Uterus (tissue), 2 donors: ENCODE data around the gene ABCC2.

Experiments
- CTCF ChIP-seq, 4 experiments: fragments of 200-600 bp in 2 of 4; fragments of 450-650 bp in 2 of 4; sonication (generic) in 2 of 4; IDR thresholded peaks; one replicate each; pipeline ENCODE4 v1.5.1; 2016 to 2019; ENCODE audit warnings: antibody characterized with exemption in 4 of 4, mild to moderate bottlenecking in 2 of 4, moderate library complexity in 1 of 4
- POLR2A ChIP-seq, 2 donors: fragments of 450-650 bp; IDR thresholded peaks; one replicate each; pipeline ENCODE4 v1.6.1; 2016; ENCODE audit warnings: antibody characterized with exemption in 2 of 2, mild to moderate bottlenecking in 1 of 2, moderate library complexity in 1 of 2

DNA sequence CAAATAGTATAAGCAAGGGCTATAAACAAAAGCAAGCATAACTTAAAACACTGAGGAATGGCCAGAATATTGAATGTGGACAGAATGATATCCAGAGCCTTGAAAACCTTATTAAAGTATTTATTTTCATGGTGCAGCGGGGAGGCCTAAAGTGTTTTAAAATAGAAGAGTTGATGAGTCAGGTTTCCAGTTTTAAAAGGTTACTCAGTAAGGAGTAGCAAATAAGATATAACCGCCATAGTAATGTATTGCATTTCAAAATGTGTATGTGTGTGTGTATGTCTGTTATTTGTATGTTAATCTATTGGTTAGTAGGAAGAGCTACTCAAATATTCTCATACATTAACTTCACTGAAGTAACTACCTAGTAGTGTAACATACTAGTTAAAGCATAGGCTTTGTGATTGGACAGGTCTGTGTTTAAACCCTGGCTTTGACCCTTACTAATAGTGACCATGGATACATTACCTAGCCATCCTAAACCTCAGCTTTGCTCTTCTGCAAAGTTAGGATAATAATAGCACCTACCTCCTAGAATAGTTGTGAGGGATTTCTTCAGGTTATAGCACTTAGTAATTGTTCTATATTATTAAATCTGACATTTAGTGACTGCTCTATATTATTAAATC lies 33.5 kb upstream of the ABCC2 start:
- TF ChIP-seq CTCF (IDR thresholded peaks at IDR 0.05) (no peak), POLR2A (IDR thresholded peaks at IDR 0.05) (no peak)
